GM10248 (cell line): ENCODE results near the gene UBXN11.

Experiments used
- CTCF ChIA-PET: fragments of 300-600 bp; sonication (Branson Sonifier 250); formaldehyde crosslinking; extraction: SDS; loops from one replicate; lab custom pipeline; 2021; ENCODE audit warnings: antibody characterized with exemption; lab: Yijun Ruan, JAX
- POLR2A ChIA-PET: fragments of 350-650 bp; sonication (Branson Sonifier 250); formaldehyde crosslinking; extraction: SDS; loops from one replicate; lab custom pipeline; 2020; ENCODE audit warnings: antibody characterized with exemption; lab: Yijun Ruan, JAX
- DNase-seq: peaks from one replicate; pipeline ENCODE4 v3.0.0; 2012; ENCODE audit errors: extremely low spot score
- CTCF ChIP-seq: IDR thresholded peaks from 2 replicates; pipeline ENCODE4 v1.5.1; 2012; ENCODE audit warnings: mild to moderate bottlenecking, low read depth; ENCODE audit errors: extremely low read depth, missing control alignments, control extremely low read depth

UBXN11 gene

GRCh38 chr1:26277261-26277661 is 29.2 kb downstream of the UBXN11 start:
- POLR2A ChIA-PET, result no interaction called here
- DNase-seq, result no peak

GRCh38 chr1:26276432-26276838 is 30.0 kb downstream of the UBXN11 start:
- no peak for DNase-seq
- ChIA-PET CTCF (interaction anchor here (0.8 to 21.9 kb wide), 18 partner anchors 9 to 153 kb away, joined by 3 to 690 read pairs (median 10); partner anchors contain the start of genes CD52, CEP85 and UBXN11), POLR2A (no interaction called here)
- no peak for TF ChIP-seq CTCF

More at GRCh38 chr1:26277261-26277661, 29.2 kb downstream of the UBXN11 start:
- TF ChIP-seq CTCF, result no peak
- CTCF ChIA-PET, result interaction anchor here (0.9 to 21.9 kb wide), 10 partner anchors 8 to 140 kb away, joined by 3 to 690 read pairs (median 26); partner anchors contain the start of genes CD52, CEP85 and UBXN11

- ChIA-PET POLR2A (no interaction called here), CTCF (interaction anchor here (0.8 to 21.9 kb wide), 24 partner anchors 9 to 182 kb away, joined by 3 to 690 read pairs (median 6); partner anchors contain the start of genes CD52, CEP85, UBXN11 and ZNF593)
- TF ChIP-seq CTCF, result peak; percentile 87
- DNase-seq, result peak; percentile 81
These were observed 30.6 kb downstream of the UBXN11 start for GRCh38 chr1:26275580-26276431.

- ChIA-PET CTCF (interaction anchor here (0.8 to 21.9 kb wide), 24 partner anchors 10 to 183 kb away, joined by 3 to 690 read pairs (median 6); partner anchors contain the start of genes CD52, CEP85, UBXN11 and ZNF593), POLR2A (no interaction called here)
- TF ChIP-seq CTCF, result no peak
- DNase-seq, result no peak
These were observed 31.5 kb downstream of the UBXN11 start for GRCh38 chr1:26274801-26275425.

GRCh38 chr1:26269198-26269550 is 37.3 kb downstream of the UBXN11 start:
- ChIA-PET POLR2A (interaction anchor here (0.6 kb wide), 1 partner anchor 415 kb away, joined by 3 read pairs; no protein-coding TSS in a partner anchor), CTCF (interaction anchor here (0.8 to 1.2 kb wide), 2 partner anchors 35 to 45 kb away, joined by 3 read pairs; partner anchors contain the start of gene CEP85)
- no peak for TF ChIP-seq CTCF
- no peak for DNase-seq
